Glutamatergic neuron (in vitro differentiated cells): ENCODE results near the gene TMEM59. TPM values are rescaled to one million over a fixed set of nuclear protein-coding genes. Genes with fewer than 3 reads are reported as not detected.
"Not testable (repeated sequence)": the region's sequence is repeated elsewhere in the genome, so short reads cannot be mapped to it uniquely, and the experiment has no call there.

Source experiments
- DNase-seq: peaks from one replicate; pipeline ENCODE4 v3.0.0; 2022
- H3K27ac Mint-ChIP-seq: one replicate; pipeline ENCODE4 v1.8.0; 2020; ENCODE audit warnings: mild to moderate bottlenecking, mixed read lengths, inconsistent platforms; ENCODE audit not compliant: unreplicated experiment
- H3K27me3 Mint-ChIP-seq: one replicate; pipeline ENCODE4 v1.8.0; 2020; ENCODE audit warnings: mild to moderate bottlenecking, moderate library complexity, mixed read lengths, inconsistent platforms; ENCODE audit not compliant: unreplicated experiment
- H3K36me3 Mint-ChIP-seq: one replicate; pipeline ENCODE4 v1.8.0; 2020; ENCODE audit warnings: mild to moderate bottlenecking, mixed read lengths, inconsistent platforms; ENCODE audit not compliant: unreplicated experiment
- H3K4me1 Mint-ChIP-seq: one replicate; pipeline ENCODE4 v1.8.0; 2020; ENCODE audit warnings: mild to moderate bottlenecking, low read depth, mixed read lengths, inconsistent platforms; ENCODE audit not compliant: unreplicated experiment
- H3K4me3 Mint-ChIP-seq: one replicate; pipeline ENCODE4 v1.8.0; 2020; ENCODE audit warnings: mild to moderate bottlenecking, mixed read lengths, inconsistent platforms; ENCODE audit not compliant: unreplicated experiment
- H3K9me3 Mint-ChIP-seq: one replicate; pipeline ENCODE4 v1.8.0; 2020; ENCODE audit warnings: mild to moderate bottlenecking, moderate library complexity, mixed read lengths, inconsistent platforms; ENCODE audit not compliant: unreplicated experiment
- total RNA-seq: library from RNA; stranded (reverse); fragmentation: NEBNext Ultra II Directional; extraction: Animal tissue kit (Norgen Biotek cat#: 25700); gene quantifications from one replicate; pipeline ENCODE4 v1.2.1, GENCODE V29; 2021; ENCODE audit not compliant: unreplicated experiment
- TF ChIP-seq, protein P1 (sequence below): fragments of 200-600 bp; sonication (generic); IDR thresholded peaks from one replicate; pipeline ENCODE4 v1.5.0; 2021; ENCODE audit not compliant: partially characterized antibody, unreplicated experiment

Gene TMEM59
- total RNA-seq, 1 donor from 2014 or later, result 309 TPM

DNA sequence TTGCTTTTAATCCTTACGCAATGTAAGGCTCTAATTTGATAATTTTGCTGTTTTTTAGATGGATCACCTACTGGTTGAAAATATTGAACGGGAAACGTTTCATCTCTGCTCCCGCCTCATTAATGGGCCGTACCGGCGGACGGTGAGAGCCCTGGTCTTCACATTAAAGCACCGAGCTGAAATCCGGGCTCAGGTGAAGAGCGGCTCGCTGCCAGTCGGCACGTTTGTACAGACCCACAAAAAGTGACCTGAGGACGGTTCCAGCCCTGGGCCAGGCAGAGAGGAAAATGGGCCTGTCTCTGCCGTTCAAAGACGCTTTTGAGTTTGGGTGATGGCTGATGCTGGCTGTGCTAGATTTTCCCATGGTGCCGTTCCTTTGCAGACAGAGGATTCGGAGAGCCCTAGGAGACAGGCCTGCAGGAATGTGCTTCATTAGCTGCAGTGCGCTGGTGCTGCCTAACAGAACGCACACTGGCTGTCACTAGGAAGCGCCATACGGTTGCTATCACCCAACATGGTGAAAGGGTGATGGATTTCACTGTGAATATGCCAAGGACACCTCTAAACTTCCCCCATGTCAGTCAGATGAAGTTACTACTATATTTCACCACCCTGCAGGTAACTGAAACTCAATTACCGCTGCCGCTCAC is 43.3 kb upstream of the TMEM59 start:
- Mint-ChIP-seq H3K4me3 (no peak overlapping the region), H3K36me3 (no peaks in the 10 kb centered on the region), H3K9me3 (peaks cover 3% of the 10 kb centered on the region), H3K27me3 (peaks cover 2% of the 10 kb centered on the region), H3K4me1 (peaks cover 5% of the 10 kb centered on the region), H3K27ac (no peak overlapping the region)
- TF ChIP-seq, protein P1, sequence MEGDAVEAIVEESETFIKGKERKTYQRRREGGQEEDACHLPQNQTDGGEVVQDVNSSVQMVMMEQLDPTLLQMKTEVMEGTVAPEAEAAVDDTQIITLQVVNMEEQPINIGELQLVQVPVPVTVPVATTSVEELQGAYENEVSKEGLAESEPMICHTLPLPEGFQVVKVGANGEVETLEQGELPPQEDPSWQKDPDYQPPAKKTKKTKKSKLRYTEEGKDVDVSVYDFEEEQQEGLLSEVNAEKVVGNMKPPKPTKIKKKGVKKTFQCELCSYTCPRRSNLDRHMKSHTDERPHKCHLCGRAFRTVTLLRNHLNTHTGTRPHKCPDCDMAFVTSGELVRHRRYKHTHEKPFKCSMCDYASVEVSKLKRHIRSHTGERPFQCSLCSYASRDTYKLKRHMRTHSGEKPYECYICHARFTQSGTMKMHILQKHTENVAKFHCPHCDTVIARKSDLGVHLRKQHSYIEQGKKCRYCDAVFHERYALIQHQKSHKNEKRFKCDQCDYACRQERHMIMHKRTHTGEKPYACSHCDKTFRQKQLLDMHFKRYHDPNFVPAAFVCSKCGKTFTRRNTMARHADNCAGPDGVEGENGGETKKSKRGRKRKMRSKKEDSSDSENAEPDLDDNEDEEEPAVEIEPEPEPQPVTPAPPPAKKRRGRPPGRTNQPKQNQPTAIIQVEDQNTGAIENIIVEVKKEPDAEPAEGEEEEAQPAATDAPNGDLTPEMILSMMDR, result no peak
- DNase-seq, result no peak

DNA sequence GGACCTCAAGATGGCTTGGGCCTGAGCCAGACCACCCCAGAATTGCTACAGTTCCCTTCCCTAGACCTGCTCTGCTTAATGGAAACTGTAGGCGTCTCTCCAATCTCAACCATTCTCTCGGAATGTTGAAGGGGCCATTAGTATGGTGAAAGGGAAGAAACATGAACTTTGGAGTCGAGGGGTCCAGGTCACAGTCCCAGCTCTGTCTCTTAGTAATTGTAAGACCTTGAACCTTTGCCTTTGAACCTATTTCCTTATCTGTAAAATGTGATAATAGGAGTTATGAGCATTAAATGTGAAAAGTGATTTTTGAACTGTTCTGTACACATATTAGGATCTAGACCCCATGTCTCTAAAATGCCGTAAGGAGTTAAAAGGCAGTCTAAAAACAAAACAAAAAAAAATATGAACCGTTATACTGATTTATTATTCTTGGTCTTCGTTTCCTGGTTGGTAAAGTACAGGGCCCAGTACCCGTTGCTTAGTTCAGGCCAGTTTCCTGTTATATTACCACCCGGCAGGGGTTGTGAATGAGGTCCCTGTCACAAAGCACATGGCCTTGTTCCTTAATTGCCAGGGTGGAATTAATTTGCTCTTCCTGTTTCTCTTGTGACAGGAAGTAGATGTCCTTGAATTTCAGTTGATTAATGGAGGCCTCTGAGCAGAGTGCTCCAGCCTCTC is 42.7 kb upstream of the TMEM59 start:
- peaks cover 3% of the 10 kb centered on the region for H3K9me3 Mint-ChIP-seq
- DNase-seq, result no peak
- peaks cover 2% of the 10 kb centered on the region for H3K27me3 Mint-ChIP-seq
- no peak overlapping the region for H3K4me3 Mint-ChIP-seq
- TF ChIP-seq, protein P1, result no peak
- H3K27ac Mint-ChIP-seq, result no peak overlapping the region
- no peaks in the 10 kb centered on the region for H3K36me3 Mint-ChIP-seq
- H3K4me1 Mint-ChIP-seq, result peaks cover 5% of the 10 kb centered on the region

- H3K4me3 Mint-ChIP-seq, H3K27me3 Mint-ChIP-seq, H3K4me1 Mint-ChIP-seq, H3K9me3 Mint-ChIP-seq, H3K27ac Mint-ChIP-seq, DNase-seq, H3K36me3 Mint-ChIP-seq: not testable (repeated sequence)
These were observed 41.7 kb upstream of the TMEM59 start for GRCh38 chr1:54094730-54095105.

- H3K27me3 Mint-ChIP-seq, result peaks cover 2% of the 10 kb centered on the region
- peaks cover 3% of the 10 kb centered on the region for H3K9me3 Mint-ChIP-seq
- no peak for DNase-seq
- TF ChIP-seq, protein P1, result no peak
- no peak overlapping the region for H3K4me3 Mint-ChIP-seq
- no peak overlapping the region for H3K27ac Mint-ChIP-seq
- no peaks in the 10 kb centered on the region for H3K36me3 Mint-ChIP-seq
- H3K4me1 Mint-ChIP-seq, result peaks cover 5% of the 10 kb centered on the region
These were observed 41.2 kb upstream of the TMEM59 start for GRCh38 chr1:54094001-54094729.

GRCh38 chr1:54091666-54092065 is 38.7 kb upstream of the TMEM59 start:
- DNase-seq, result no peak
- Mint-ChIP-seq H3K4me3 (no peak overlapping the region), H3K27ac (no peak overlapping the region), H3K9me3 (peaks cover 2% of the 10 kb centered on the region), H3K27me3 (peaks cover 2% of the 10 kb centered on the region), H3K36me3 (no peaks in the 10 kb centered on the region), H3K4me1 (peaks cover 3% of the 10 kb centered on the region)
- TF ChIP-seq, protein P1, result no peak
